IPS-15b (cell line): ENCODE results near the gene GNAO1.

ENCODE experiments used
- H3K27me3 ChIP-seq: one replicate; pipeline ENCODE4 v1.6.1; 2013; ENCODE audit warnings: low read length; ENCODE audit not compliant: control insufficient read depth, insufficient read depth
- H3K36me3 ChIP-seq: one replicate; pipeline ENCODE4 v1.6.1; 2013; ENCODE audit warnings: low read length; ENCODE audit not compliant: control insufficient read depth, insufficient read depth
- H3K4me1 ChIP-seq: one replicate; pipeline ENCODE4 v1.6.1; 2013; ENCODE audit warnings: mild to moderate bottlenecking, low read length; ENCODE audit not compliant: control insufficient read depth, insufficient read depth
- H3K4me3 ChIP-seq: one replicate; pipeline ENCODE4 v1.5.1; 2013; ENCODE audit warnings: low read depth, low read length
- H3K9ac ChIP-seq: one replicate; pipeline ENCODE4 v1.6.1; 2013; ENCODE audit warnings: low read depth, mild to moderate bottlenecking, low read length
- H3K9me3 ChIP-seq: one replicate; pipeline ENCODE4 v1.6.1; 2013; ENCODE audit warnings: mild to moderate bottlenecking, low read length; ENCODE audit not compliant: control insufficient read depth, insufficient read depth

The GNAO1 gene

DNA sequence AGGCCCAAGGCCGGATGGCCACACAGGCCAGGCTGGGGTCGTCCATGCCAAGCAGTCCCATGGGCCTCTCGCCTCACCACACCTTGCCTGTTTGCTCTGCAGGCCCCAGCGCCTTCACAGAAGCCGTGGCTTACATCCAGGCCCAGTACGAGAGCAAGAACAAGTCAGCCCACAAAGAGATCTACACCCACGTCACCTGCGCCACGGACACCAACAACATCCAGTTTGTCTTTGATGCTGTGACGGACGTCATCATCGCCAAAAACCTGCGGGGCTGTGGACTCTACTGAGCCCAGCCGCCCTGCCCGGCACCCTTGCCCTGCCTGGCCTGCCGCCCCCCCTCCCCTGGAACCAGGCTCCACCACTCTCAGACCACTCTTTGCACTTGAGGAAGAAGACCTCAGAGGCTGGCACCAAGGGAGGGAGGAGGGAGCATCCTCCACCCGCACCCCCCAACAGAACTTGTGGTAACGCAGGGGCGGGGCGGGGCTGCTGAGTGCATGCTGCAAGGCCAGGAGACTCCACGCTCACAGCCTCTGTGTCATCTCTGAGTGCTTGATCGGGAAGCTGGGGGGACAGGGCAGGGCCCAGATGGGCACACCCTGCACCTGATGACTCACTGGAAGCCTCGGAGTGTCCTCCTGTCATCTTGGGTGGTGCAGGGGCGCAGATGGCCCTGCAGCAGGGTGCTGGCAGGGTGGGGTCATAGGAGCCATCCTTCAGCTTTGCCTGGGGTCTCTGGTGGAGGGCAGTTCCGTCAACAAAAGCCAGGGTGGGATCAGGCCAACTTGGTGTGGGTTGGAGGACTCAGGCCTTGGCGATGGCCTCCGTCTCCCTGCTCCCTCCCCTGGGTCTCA lies 152.6 kb downstream of the GNAO1 start:
- H3K27me3 ChIP-seq, result no peaks in the 10 kb centered on the region
- no peaks in the 10 kb centered on the region for H3K9me3 ChIP-seq
- no peaks in the 10 kb centered on the region for H3K4me1 ChIP-seq
- H3K9ac ChIP-seq, result no peak overlapping the region
- peaks cover 7% of the 10 kb centered on the region for H3K36me3 ChIP-seq
- no peak overlapping the region for H3K4me3 ChIP-seq

DNA sequence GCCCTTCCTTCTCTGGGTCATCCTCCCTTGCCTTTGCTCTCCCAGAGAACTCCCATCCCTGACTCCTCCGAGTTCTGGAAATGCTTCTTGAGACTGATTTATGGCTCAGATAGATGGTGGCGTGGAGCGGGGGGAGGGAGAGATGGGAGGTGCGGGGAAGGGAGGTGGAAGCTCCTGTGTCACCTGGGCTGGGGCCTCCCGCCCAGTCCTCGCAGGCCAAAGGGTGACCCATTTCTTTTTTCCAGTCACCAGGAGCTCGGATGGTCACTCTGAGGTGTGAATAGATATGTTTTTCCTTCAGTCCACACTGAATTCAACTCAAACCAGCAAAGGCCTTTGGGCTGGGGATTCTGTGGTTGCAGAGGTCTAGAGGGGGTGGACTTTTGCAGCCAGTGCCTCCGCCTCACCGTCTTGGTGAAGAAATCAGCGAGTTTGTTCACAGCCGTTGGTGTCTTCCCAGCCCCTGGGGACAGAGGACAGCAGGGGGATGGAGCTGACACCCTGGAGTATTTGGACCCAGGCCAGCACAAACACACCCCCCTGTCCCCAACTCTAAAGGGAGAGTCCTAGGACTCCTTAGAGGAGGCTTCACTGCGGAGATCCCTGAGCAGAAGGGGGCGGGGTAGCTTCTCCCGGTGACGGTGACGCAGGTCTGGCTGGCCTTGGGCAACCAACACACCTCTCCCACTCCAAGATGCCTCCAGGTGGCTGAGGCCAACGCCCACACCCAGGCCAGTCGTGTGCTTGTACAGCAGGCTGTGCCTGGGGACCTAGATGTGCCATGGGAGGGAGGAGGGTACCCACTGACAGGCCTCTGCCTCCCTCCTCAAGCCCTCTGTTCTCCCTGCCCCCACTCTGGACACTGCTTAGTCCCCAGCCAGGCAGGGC lies 153.5 kb downstream of the GNAO1 start:
- H3K4me1 ChIP-seq, result no peaks in the 10 kb centered on the region
- peaks cover 7% of the 10 kb centered on the region for H3K36me3 ChIP-seq
- H3K9me3 ChIP-seq, result no peaks in the 10 kb centered on the region
- H3K9ac ChIP-seq, result no peak overlapping the region
- H3K27me3 ChIP-seq, result no peaks in the 10 kb centered on the region
- H3K4me3 ChIP-seq, result no peak overlapping the region

DNA sequence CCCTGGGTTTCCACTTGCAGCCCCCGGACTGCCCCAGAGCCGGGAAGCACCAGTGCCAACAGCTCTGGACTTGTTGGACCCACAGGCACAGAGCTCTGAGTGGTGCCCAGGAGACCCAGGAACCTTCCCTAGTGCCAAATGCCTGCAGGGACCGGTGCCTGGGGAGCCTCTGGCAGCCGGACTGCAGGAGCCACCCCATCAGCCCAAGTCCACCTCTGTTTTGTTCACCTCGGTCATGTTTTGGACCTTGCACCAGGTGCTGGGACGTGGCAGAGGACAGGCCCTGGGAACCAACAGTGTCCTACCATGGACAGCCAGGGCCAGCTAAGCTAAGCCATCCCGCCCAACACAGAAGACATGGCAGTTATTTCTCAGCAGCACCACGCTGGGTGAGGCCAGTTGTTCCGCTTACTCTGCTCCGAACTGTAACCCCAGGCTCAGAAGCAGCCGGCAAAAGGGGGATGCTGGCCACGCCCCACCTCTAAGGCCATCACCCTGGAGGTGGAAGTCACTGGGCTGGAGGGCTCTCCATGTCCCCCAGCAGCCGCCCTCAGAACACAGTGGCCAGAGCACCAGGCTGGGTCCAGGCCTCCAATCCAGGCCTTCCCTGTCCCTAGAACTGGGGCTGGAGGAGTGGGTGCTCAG lies 154.2 kb downstream of the GNAO1 start:
- Histone ChIP-seq H3K36me3 (peaks cover 5% of the 10 kb centered on the region), H3K27me3 (no peaks in the 10 kb centered on the region), H3K4me1 (no peaks in the 10 kb centered on the region), H3K9ac (no peak overlapping the region), H3K9me3 (no peaks in the 10 kb centered on the region), H3K4me3 (no peak overlapping the region)

DNA sequence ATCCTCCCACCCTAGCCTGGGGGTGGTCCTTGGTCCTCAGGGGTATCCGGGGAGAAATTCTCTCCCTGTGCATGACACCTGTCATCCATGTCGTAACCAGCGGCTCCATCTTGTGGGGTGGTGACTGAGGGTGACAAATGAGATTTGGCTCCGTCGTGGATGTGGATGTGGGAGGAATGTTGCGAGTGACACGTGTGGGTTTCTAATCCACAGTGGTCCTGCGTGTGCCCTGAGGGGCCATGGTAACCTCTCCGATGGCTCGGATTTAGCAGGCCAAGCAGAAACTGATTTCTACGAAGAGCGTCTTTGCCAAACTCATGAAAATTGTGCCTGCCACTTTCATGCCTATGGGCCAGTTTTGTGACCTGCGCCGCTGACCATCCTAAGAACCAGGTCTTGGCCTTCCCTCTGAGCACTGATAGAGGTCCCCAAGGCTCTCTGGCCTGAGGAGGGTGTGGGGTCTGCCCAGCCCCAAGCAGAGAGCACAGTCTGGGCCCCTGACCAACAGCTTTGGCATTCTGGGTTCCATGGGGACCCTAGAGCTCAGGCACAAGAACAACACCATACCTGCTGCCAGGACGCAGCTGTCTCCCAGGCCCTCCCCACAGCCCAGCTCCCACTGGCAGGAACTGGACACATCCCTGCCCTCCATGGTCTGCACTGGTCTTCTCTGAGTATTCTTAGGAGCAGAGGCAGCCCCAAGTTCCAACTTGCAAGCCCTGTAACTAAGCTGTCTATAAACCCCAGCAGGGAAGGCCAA lies 155.0 kb downstream of the GNAO1 start:
- Histone ChIP-seq H3K4me3 (no peak overlapping the region), H3K27me3 (no peaks in the 10 kb centered on the region), H3K36me3 (peaks cover 5% of the 10 kb centered on the region), H3K4me1 (no peaks in the 10 kb centered on the region), H3K9ac (no peak overlapping the region), H3K9me3 (no peaks in the 10 kb centered on the region)

DNA sequence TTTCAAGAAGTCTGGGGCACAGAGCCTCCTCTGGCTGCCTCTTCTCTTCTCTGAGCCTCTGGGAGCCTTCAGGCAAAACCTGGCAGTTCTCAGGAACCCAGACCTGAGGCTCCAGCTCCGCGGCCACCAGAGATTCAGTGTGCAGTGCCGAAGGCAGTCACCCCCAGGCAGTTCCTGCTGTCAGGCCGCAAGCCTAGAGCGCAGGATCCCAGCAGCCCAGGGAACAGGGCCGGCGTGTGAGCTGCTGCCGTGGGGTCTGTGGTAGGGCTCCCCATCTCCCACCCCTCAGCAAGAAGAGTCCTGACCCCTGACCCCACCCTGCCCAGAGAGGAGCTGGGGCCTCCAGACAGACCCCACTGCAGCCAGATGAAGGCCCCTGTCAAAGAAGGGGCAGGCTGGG lies 155.9 kb downstream of the GNAO1 start:
- H3K4me3 ChIP-seq, result no peak overlapping the region
- no peaks in the 10 kb centered on the region for H3K9me3 ChIP-seq
- H3K27me3 ChIP-seq, result no peaks in the 10 kb centered on the region
- no peak overlapping the region for H3K9ac ChIP-seq
- peaks cover 5% of the 10 kb centered on the region for H3K36me3 ChIP-seq
- no peaks in the 10 kb centered on the region for H3K4me1 ChIP-seq

DNA sequence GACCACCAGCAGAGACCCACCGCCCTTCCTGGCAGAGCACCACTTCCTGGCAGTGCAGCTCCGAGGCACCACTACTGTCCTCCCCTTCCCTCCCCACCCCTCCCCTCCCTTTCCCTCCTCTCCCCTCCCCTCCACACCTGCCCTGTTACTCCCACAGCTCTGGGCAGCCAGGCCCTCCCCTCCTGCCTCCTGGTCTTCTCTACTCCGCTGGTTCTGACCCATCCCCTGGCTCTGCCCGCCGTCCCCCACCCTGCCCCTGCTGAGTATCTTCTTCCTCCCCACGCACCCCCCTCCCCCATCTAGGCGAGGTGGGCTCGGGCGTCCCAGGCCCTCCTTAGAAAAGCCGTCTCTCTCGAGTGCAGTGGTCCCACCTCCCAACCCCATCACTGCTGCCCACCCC lies 156.4 kb downstream of the GNAO1 start:
- Histone ChIP-seq H3K4me1 (no peaks in the 10 kb centered on the region), H3K27me3 (no peaks in the 10 kb centered on the region), H3K9ac (no peak overlapping the region), H3K36me3 (peaks cover 5% of the 10 kb centered on the region), H3K4me3 (no peak overlapping the region), H3K9me3 (no peaks in the 10 kb centered on the region)

DNA sequence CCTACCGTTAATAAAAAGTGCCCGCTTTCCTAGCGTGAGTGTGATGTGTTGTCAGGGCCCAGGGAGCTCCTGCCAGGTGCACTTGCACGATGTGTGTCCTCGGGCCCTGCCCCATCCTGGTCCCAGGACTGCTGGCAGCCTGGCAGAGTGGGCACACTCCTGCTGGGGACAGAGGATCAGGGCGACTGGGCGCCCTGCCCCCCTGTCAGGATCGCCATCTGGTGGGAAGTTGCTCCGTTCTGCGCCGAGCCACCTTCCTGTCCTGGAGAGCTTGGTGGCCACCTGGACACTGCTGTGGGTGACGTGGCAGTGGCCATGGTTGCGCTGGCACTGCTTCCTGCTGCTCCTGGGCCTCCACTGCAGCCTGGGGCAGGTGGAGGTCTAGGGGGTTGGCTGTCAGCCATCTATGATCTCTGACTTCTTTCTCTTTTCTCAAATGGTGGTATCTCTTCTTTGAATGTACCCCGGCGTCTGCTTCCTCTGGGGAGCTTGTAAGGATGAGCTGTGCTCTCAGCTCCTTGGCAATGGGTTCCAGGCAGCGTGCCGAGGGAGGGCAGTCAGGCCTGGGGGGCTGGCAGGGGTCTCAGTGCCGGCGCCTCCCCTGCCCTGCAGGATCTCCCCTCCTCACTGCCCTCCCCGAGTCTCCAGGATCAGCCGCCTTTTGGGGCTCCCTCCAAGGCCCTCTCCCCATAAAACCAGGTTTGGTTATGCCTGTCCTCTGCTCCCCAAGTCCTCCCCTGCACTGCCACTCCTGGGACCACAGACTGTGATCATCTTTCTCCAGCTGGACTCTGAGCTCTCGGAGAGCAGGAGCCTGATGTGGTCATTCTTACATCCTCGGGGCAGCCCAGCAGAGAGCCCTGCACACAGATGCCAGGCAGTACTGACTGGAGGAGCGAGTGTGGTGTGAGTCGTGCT lies 157.1 kb downstream of the GNAO1 start:
- Histone ChIP-seq H3K36me3 (peaks cover 5% of the 10 kb centered on the region), H3K9ac (no peak overlapping the region), H3K27me3 (no peaks in the 10 kb centered on the region), H3K4me3 (no peak overlapping the region), H3K9me3 (no peaks in the 10 kb centered on the region), H3K4me1 (no peaks in the 10 kb centered on the region)

DNA sequence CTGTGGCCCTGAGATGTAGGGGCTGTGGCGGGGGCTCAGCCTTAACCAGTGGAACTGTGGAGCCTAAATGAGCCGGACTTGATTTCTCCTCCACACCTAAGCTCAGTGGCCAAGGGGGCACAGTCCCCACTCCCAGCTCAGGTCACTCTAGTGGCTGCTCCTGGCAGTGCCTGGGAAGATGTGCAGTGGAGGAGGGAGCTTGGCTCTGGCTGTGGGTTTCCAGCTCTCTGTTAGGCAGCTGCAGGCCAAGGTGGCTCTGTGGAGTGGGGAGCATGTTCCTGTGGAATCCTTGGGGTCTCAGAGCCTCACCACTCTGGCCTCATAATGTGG lies 157.8 kb downstream of the GNAO1 start:
- Histone ChIP-seq H3K9me3 (no peaks in the 10 kb centered on the region), H3K9ac (no peak overlapping the region), H3K27me3 (no peaks in the 10 kb centered on the region)

DNA sequence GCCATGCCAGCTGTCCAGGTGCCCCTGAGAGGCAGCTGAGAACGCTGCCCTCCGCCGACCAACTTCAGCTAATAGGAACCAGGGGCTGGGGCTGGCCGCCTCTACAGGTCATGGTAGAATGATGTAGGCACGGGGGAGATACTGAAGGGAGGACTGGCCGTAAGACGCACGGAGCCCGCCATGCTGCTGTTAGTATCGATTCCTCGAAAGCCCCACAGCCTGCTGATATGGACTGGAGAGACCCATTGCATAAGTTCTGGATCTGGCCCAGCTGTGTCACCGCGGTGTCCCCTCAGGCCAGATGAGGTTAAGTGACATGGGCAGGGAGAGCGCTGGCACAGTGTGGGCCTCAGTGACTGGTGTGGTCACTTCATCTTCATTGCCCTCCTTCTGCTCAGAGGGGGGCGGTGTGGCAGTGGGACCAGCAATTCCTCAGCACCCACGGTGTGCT lies 158.4 kb downstream of the GNAO1 start:
- Histone ChIP-seq H3K36me3 (no peaks in the 10 kb centered on the region), H3K4me1 (no peaks in the 10 kb centered on the region), H3K9me3 (no peaks in the 10 kb centered on the region), H3K9ac (no peak overlapping the region), H3K4me3 (no peak overlapping the region), H3K27me3 (no peaks in the 10 kb centered on the region)

More for the DNA sequence above, 157.8 kb downstream of the GNAO1 start:
- H3K4me1 ChIP-seq, result no peaks in the 10 kb centered on the region
- H3K36me3 ChIP-seq, result peaks cover 2% of the 10 kb centered on the region
- no peak overlapping the region for H3K4me3 ChIP-seq

DNA sequence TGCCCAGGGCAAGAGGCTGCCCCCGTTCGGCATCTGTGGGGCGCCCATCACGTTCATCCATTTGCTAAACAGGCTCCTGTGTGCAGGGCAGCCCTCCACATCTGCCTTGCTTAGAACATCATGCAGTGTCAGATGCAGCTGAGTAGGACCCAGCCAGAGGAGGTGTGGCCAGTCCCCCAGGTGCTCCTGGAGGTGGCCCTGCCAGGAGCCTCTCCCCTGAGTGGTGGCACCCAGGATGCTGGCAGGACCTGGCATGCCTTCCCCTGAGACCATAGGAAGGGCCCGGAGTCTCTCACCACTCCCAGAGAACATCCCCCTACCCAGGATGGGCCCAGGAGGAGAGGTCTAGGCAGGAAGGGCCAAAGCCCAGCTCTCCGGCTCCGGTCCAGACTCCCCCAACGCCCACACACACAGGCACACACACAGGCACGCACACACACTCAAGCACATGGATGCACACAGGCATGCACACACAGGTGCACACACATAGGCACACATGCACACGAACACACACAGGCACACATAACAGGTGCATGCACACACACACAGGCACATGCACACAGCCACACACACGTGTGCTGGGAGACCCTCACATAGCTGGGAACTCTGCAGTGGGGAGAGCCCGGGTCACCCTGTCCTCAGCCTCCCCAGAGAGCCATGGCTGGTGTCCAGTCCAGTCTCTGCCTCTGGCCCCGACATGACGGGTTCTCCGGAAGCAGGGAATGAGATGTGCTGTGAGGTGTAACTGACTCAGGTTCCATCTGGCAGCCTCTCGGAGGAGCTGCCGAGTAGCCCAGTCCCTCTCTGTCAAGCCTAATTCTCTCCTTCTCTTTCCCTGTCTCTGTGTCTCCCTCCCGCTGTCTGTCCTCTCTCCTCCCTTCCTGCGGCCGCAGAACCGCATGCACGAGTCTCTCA lies 159.5 kb downstream of the GNAO1 start:
- Histone ChIP-seq H3K27me3 (no peaks in the 10 kb centered on the region), H3K4me1 (peaks cover 3% of the 10 kb centered on the region), H3K4me3 (no peak overlapping the region), H3K9ac (no peak overlapping the region), H3K9me3 (no peaks in the 10 kb centered on the region), H3K36me3 (no peaks in the 10 kb centered on the region)
